Measurements from ENCODE around the gene IQCK. TPM values are rescaled to one million over a fixed set of nuclear protein-coding genes. Genes with fewer than 3 reads are reported as not detected.

Gene IQCK
- total and polyA plus RNA-seq, 12 donors, result 8.2 to 35.2 (median 14.9) TPM

- Histone ChIP-seq H3K4me1 (replicated peaks in 1 of 2) (no peaks in the 10 kb centered on the region), H3K9me3 (replicated peaks in 1 of 3) (no peaks in the 10 kb centered on the region), H3K36me3 (replicated peaks in 1 of 2) (peaks cover 0 to 41% of the 10 kb centered on the region in 2 donors), H3K27ac (no peak overlapping the region), H3K4me3 (no peak overlapping the region), H3K27me3 (no peaks in the 10 kb centered on the region)
- no peak for DNase-seq
- intact Hi-C loops (cut with DNase I), result no loop called here
- TF ChIP-seq CTCF (IDR thresholded peaks at IDR 0.05), result no peak
- TF ChIP-seq POLR2A (IDR thresholded peaks at IDR 0.05), result no peak
- WGBS, 4 donors, result 94 to 96% (median 94%) methylated on average over 5 to 6 of the region's 6 CpGs
Observed at GRCh38 chr16:19683453-19684236, 34.4 kb upstream of the IQCK start.

GRCh38 chr16:19685176-19685575 lies 32.9 kb upstream of the IQCK start:
- H3K9me3 ChIP-seq (replicated peaks in 1 of 3), result no peaks in the 10 kb centered on the region
- H3K27me3 ChIP-seq, result no peaks in the 10 kb centered on the region
- DNase-seq, result no peak
- no peak overlapping the region for H3K27ac ChIP-seq
- H3K4me3 ChIP-seq, result no peak overlapping the region
- peaks cover 0 to 36% of the 10 kb centered on the region in 2 donors for H3K36me3 ChIP-seq (replicated peaks in 1 of 2)
- peaks cover 6 to 7% of the 10 kb centered on the region in 2 donors for H3K4me1 ChIP-seq (replicated peaks in 1 of 2)
- intact Hi-C loops (cut with DNase I), result no loop called here
- 95 to 100% (median 98%) methylated on average over 4 of the region's 4 CpGs for WGBS, 4 donors
- TF ChIP-seq CTCF (IDR thresholded peaks at IDR 0.05) (no peak), POLR2A (IDR thresholded peaks at IDR 0.05) (no peak)

GRCh38 chr16:19687279-19687678 lies 30.8 kb upstream of the IQCK start:
- Histone ChIP-seq H3K36me3 (replicated peaks in 1 of 2) (peaks cover 0 to 36% of the 10 kb centered on the region in 2 donors), H3K4me3 (no peak overlapping the region), H3K4me1 (replicated peaks in 1 of 2) (peaks cover 17 to 24% of the 10 kb centered on the region in 2 donors), H3K27me3 (no peaks in the 10 kb centered on the region), H3K9me3 (replicated peaks in 1 of 3) (no peaks in the 10 kb centered on the region), H3K27ac (no peak overlapping the region)
- DNase-seq, result no peak
- TF ChIP-seq CTCF (IDR thresholded peaks at IDR 0.05) (no peak), POLR2A (IDR thresholded peaks at IDR 0.05) (no peak)
- 83 to 90% (median 87%) methylated on average over 7 of the region's 7 CpGs for WGBS, 4 donors
- intact Hi-C loops (cut with DNase I), result no loop called here

- DNase-seq, result no peak
- intact Hi-C loops (cut with DNase I), result no loop called here
- Histone ChIP-seq H3K4me1 (replicated peaks in 1 of 2) (peaks cover 17 to 24% of the 10 kb centered on the region in 2 donors), H3K9me3 (replicated peaks in 1 of 3) (no peaks in the 10 kb centered on the region), H3K4me3 (no peak overlapping the region), H3K36me3 (replicated peaks in 1 of 2) (peaks cover 0 to 30% of the 10 kb centered on the region in 2 donors), H3K27ac (no peak overlapping the region), H3K27me3 (no peaks in the 10 kb centered on the region)
- 91 to 97% (median 93%) methylated on average over 17 to 18 of the region's 18 CpGs for WGBS, 4 donors
- TF ChIP-seq POLR2A (IDR thresholded peaks at IDR 0.05) (no peak), CTCF (IDR thresholded peaks at IDR 0.05) (no peak)
Observed at GRCh38 chr16:19688396-19689024, 29.6 kb upstream of the IQCK start.
